H1 (cell line): ENCODE data around the gene OR10G7. TPM values are rescaled to one million over a fixed set of nuclear protein-coding genes. Genes with fewer than 3 reads are reported as not detected.

Source experiments
- CTCF ChIA-PET: fragments of 300-600 bp; sonication (Branson Sonifier 250); formaldehyde crosslinking; loops from one replicate; lab custom pipeline; 2021; ENCODE audit not compliant: partially characterized antibody; lab: Charles Lee
- POLR2A ChIA-PET: fragments of 300-600 bp; sonication (Branson Sonifier 250); formaldehyde crosslinking; loops from one replicate; lab custom pipeline; 2021; ENCODE audit warnings: inconsistent platforms; ENCODE audit not compliant: partially characterized antibody; lab: Charles Lee
- DNase-seq, 2 experiments: peaks; one replicate each; pipeline versions ENCODE4 v3.0.0 to v3.0.0-alpha.2; 2010 to 2022; ENCODE audit warnings: low spot score in 2 of 2, low read depth in 1 of 2, mixed read lengths in 1 of 2
- FAIRE-seq: peaks from 2 replicates; lab custom pipeline; 2011; peaks lifted over from hg19 to GRCh38; lab: Jason Lieb, UNC
- H2AFZ ChIP-seq: 2 replicates; pipeline ENCODE4 v1.8.1; 2012; ENCODE audit warnings: low read length, inconsistent platforms
- H2AK5ac ChIP-seq: 2 replicates; pipeline ENCODE4 v1.6.1; 2013; ENCODE audit warnings: low read depth, low read length
- H2BK120ac ChIP-seq: replicated peaks from 2 replicates; pipeline ENCODE3; 2013; ENCODE audit warnings: low read depth, low read length, inconsistent platforms
- H2BK12ac ChIP-seq: 2 replicates; pipeline ENCODE4 v1.6.1; 2013; ENCODE audit warnings: low read depth, low read length
- H2BK15ac ChIP-seq: 2 replicates; pipeline ENCODE4 v1.6.1; 2013; ENCODE audit warnings: low read length
- H2BK20ac ChIP-seq: 2 replicates; pipeline ENCODE4 v1.6.1; 2013; ENCODE audit warnings: low read length
- H2BK5ac ChIP-seq: 2 replicates; pipeline ENCODE4 v1.6.1; 2013; ENCODE audit warnings: low read depth, low read length
- H3K14ac ChIP-seq: 2 replicates; pipeline ENCODE4 v1.6.1; 2013; ENCODE audit warnings: inconsistent platforms; ENCODE audit not compliant: insufficient read length
- H3K18ac ChIP-seq: 2 replicates; pipeline ENCODE4 v1.6.1; 2013; ENCODE audit warnings: low read length; ENCODE audit errors: extremely low read depth
- H3K23ac ChIP-seq: 2 replicates; pipeline ENCODE4 v1.6.1; 2013; ENCODE audit warnings: inconsistent platforms; ENCODE audit not compliant: insufficient read length
- H3K23me2 ChIP-seq: 2 replicates; pipeline ENCODE4 v1.6.1; 2013; ENCODE audit warnings: low read depth, low read length
- H3K27ac ChIP-seq: 2 replicates; pipeline ENCODE4 v1.6.1; 2011; ENCODE audit warnings: low read depth, low read length, inconsistent platforms
- H3K27me3 ChIP-seq, 4 experiments: replicated peaks in 1 of 4; 1 replicate in 1 of 4; 2 replicates in 3 of 4; pipeline versions ENCODE4 v1.6.1 to v1.8.1; 2011 to 2013; ENCODE audit warnings: low read length in 3 of 4, mild to moderate bottlenecking in 3 of 4, inconsistent platforms in 2 of 4, mixed read lengths in 2 of 4, moderate library complexity in 1 of 4; ENCODE audit not compliant: control insufficient read depth in 3 of 4, insufficient read depth in 3 of 4; ENCODE audit errors: extremely low read depth in 1 of 4
- H3K36me3 ChIP-seq, 4 experiments: 2 replicates each; pipeline versions ENCODE4 v1.6.1 to v1.8.1; 2011 to 2013; ENCODE audit warnings: mild to moderate bottlenecking in 4 of 4, low read length in 3 of 4, moderate library complexity in 2 of 4, control low read depth in 1 of 4, inconsistent platforms in 1 of 4; ENCODE audit not compliant: insufficient read depth in 4 of 4, control insufficient read depth in 2 of 4
- H3K4ac ChIP-seq: replicated peaks from 2 replicates; pipeline ENCODE3; 2013; ENCODE audit warnings: low read length, low read depth, mixed read lengths, inconsistent platforms; ENCODE audit not compliant: insufficient read length
- H3K4me1 ChIP-seq, 4 experiments: replicated peaks in 1 of 4; 1 replicate in 1 of 4; 2 replicates in 3 of 4; pipeline versions ENCODE4 v1.6.1 to v1.8.1; 2011 to 2013; ENCODE audit warnings: low read length in 3 of 4, inconsistent platforms in 2 of 4, mixed read lengths in 1 of 4; ENCODE audit not compliant: insufficient read depth in 4 of 4, control insufficient read depth in 3 of 4
- H3K4me2 ChIP-seq, 2 experiments: 2 replicates each; pipeline versions ENCODE4 v1.6.1 to v1.8.1; 2011 to 2013; ENCODE audit warnings: low read depth in 2 of 2, low read length in 2 of 2, control low read depth in 1 of 2, inconsistent platforms in 1 of 2, mild to moderate bottlenecking in 1 of 2; ENCODE audit not compliant: insufficient read depth in 1 of 2
- H3K4me3 ChIP-seq, 4 experiments: fragments of 200-600, 300-600 bp in 1 of 4; sonication (generic), shearing (Covaris generic), sonication (Bioruptor Twin) in 1 of 4; 2 replicates each; pipeline versions ENCODE4 v1.5.1 to v1.8.1; 2011 to 2016; ENCODE audit warnings: low read length in 4 of 4, low read depth in 3 of 4, control low read depth in 2 of 4, inconsistent platforms in 2 of 4, mild to moderate bottlenecking in 2 of 4, mixed read lengths in 1 of 4, moderate library complexity in 1 of 4; ENCODE audit not compliant: insufficient read depth in 2 of 4; ENCODE audit errors: extremely low read depth in 1 of 4
- H3K56ac ChIP-seq: replicated peaks from 2 replicates; pipeline ENCODE3; 2013; ENCODE audit warnings: low read depth, mild to moderate bottlenecking, mixed read lengths, low read length, inconsistent platforms; ENCODE audit not compliant: insufficient read length
- H3K79me1 ChIP-seq: 2 replicates; pipeline ENCODE4 v1.6.1; 2013; ENCODE audit warnings: low read depth, low read length, control low read depth
- H3K79me2 ChIP-seq, 2 experiments: 2 replicates each; pipeline versions ENCODE4 v1.6.1 to v1.8.1; 2012 to 2013; ENCODE audit warnings: low read length in 2 of 2, mild to moderate bottlenecking in 2 of 2, inconsistent platforms in 1 of 2; ENCODE audit not compliant: insufficient read depth in 2 of 2, control insufficient read depth in 1 of 2
- H3K9ac ChIP-seq, 4 experiments: replicated peaks in 1 of 4; 1 replicate in 1 of 4; 2 replicates in 3 of 4; pipeline versions ENCODE4 v1.6.1 to v1.8.1; 2011 to 2013; ENCODE audit warnings: low read depth in 3 of 4, low read length in 3 of 4, control low read depth in 2 of 4, mild to moderate bottlenecking in 2 of 4, moderate library complexity in 2 of 4, inconsistent platforms in 1 of 4; ENCODE audit errors: extremely low read depth in 1 of 4
- H3K9me3 ChIP-seq, 2 experiments: 2 replicates each; pipeline versions ENCODE4 v1.6.1 to v1.8.1; 2012 to 2013; ENCODE audit warnings: mild to moderate bottlenecking in 2 of 2, moderate library complexity in 2 of 2, control low read depth in 1 of 2, inconsistent platforms in 1 of 2, low read depth in 1 of 2, low read length in 1 of 2, mixed read lengths in 1 of 2; ENCODE audit not compliant: insufficient read depth in 2 of 2
- H4K20me1 ChIP-seq, 2 experiments: replicated peaks in 1 of 2; 2 replicates each; pipeline versions ENCODE3 to v1.8.1; 2011 to 2013; ENCODE audit warnings: inconsistent platforms in 2 of 2, low read length in 2 of 2, mild to moderate bottlenecking in 1 of 2; ENCODE audit not compliant: insufficient read depth in 2 of 2, control insufficient read depth in 1 of 2
- H4K5ac ChIP-seq: 2 replicates; pipeline ENCODE4 v1.6.1; 2013; ENCODE audit warnings: low read length, low read depth, mixed read lengths, inconsistent platforms; ENCODE audit not compliant: insufficient read length
- H4K8ac ChIP-seq: 2 replicates; pipeline ENCODE4 v1.8.0; 2013; ENCODE audit warnings: mild to moderate bottlenecking, moderate library complexity, low read length, inconsistent platforms; ENCODE audit not compliant: insufficient read depth; ENCODE audit errors: extremely low read depth
- H4K91ac ChIP-seq: replicated peaks from 2 replicates; pipeline ENCODE3; 2013; ENCODE audit warnings: low read length, mixed read lengths, inconsistent platforms; ENCODE audit not compliant: insufficient read length
- CHD2 ChIP-seq: IDR thresholded peaks from 2 replicates; pipeline ENCODE4 v1.6.1; 2012; ENCODE audit warnings: low read length, improper control_type of control experiment
- CREB1 ChIP-seq: IDR thresholded peaks from 2 replicates; pipeline ENCODE4 v1.6.1; 2012; ENCODE audit warnings: inconsistent platforms
- CTBP2 ChIP-seq: IDR thresholded peaks from 2 replicates; pipeline ENCODE4 v1.7.0; 2011; ENCODE audit warnings: borderline replicate concordance, mild to moderate bottlenecking, moderate library complexity, mixed read lengths, low read length; ENCODE audit not compliant: insufficient read depth, insufficient read length
- EZH2 ChIP-seq: fragments of 200-600 bp; sonication (generic); IDR thresholded peaks from 2 replicates; pipeline ENCODE4 v1.7.1; 2012; ENCODE audit warnings: low read depth, mild to moderate bottlenecking, moderate library complexity, low read length, inconsistent platforms; ENCODE audit not compliant: severe bottlenecking
- FOSL1 ChIP-seq: IDR thresholded peaks from 2 replicates; pipeline ENCODE4 v1.6.1; 2011; ENCODE audit warnings: mild to moderate bottlenecking, low read depth, low read length, moderate library complexity; ENCODE audit not compliant: insufficient read depth
- KDM5A ChIP-seq: fragments of 200-600 bp; IDR thresholded peaks from 2 replicates; pipeline ENCODE4 v1.7.1; 2012; ENCODE audit warnings: mild to moderate bottlenecking, low read length, inconsistent platforms, mixed read lengths
- WGBS, 2 experiments: shearing (Covaris generic) in 1 of 2; methylation state at CpG; one replicate each; pipeline versions ENCODE4 v1.1.6 to v1.1.7; 2013 to 2015; ENCODE audit warnings: low lambda C conversion rate in 2 of 2, mixed read lengths in 2 of 2, inconsistent platforms in 1 of 2, low coverage in 1 of 2, missing lambda C conversion rate in 1 of 2; ENCODE audit not compliant: insufficient replicate concordance in 2 of 2, insufficient coverage in 1 of 2, insufficient read length in 1 of 2; ENCODE audit errors: extremely low coverage in 1 of 2, missing lambda C conversion rate in 1 of 2; 5-methylcytosine and 5-hydroxymethylcytosine counted together
- polyA plus RNA-seq, 7 experiments: library from polyadenylated mRNA; depleted of rRNA in 3 of 7; stranded (reverse) in 5 of 7; unstranded in 2 of 7; fragments of >200 nt in 5 of 7; fragments of 200-250 nt in 2 of 7; gene quantifications; 1 replicate in 5 of 7; 2 replicates in 1 of 7; 4 replicates in 1 of 7; pipeline versions ENCODE4 v1.2.1 to v1.2.3, GENCODE V29; 2011 to 2013; ENCODE audit warnings: missing spikeins in 2 of 7, mixed read lengths in 2 of 7
- total RNA-seq: library from RNA; stranded (reverse); fragmentation: NEBNext Ultra II Directional; extraction: Animal tissue kit (Norgen Biotek cat#: 25700); gene quantifications from 2 replicates; pipeline ENCODE4 v1.2.1, GENCODE V29; 2021
- TF ChIP-seq, protein P1 (sequence below): IDR thresholded peaks from 2 replicates; pipeline ENCODE4 v1.6.1; 2011; ENCODE audit warnings: low read depth, mild to moderate bottlenecking, low read length; ENCODE audit not compliant: insufficient read depth
- TF ChIP-seq, protein P2 (sequence below): IDR thresholded peaks from 2 replicates; pipeline ENCODE4 v1.6.1; 2012; ENCODE audit warnings: inconsistent platforms
- TF ChIP-seq, protein P3 (sequence below): IDR thresholded peaks from 2 replicates; pipeline ENCODE4 v1.6.1; 2012; ENCODE audit warnings: inconsistent platforms

Gene OR10G7
- total and polyA plus RNA-seq, 2 of the 8 experiments (the other 6 are each of a cell fraction or from before 2014, with no cell fraction given) = not detected

DNA sequence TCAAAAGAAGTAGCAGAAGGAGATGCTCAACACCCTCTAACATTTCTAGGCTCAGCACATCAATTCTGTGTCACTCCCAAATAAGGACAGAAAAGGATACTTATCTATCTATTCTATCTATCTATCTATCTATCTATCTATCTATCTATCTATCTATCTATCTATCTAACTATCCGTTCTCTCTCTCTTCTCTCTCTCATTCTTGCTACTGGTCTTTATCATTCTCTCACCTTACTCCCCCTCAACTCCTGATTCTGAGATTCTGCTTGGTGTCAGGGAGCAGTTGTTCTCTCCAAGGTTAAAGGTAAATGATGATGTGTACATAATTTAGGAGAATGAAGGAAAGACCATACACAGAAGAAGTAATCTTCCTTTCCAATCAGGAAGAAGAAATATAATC lies 46.0 kb downstream of the OR10G7 start, which contains the start of gene OR10G6:
Gene OR10G6, minus strand, starts transcription at position 43 of the 400 bp plus-strand sequence. Its CDS starts 0 bp downstream, at position 43.
- Histone ChIP-seq H3K14ac (no peak within 1 kb of the TSS), H4K8ac (no peak within 1 kb of the TSS), H3K79me2 (no peaks in the 10 kb centered on the region), H4K5ac (no peak within 1 kb of the TSS), H4K20me1 (no peaks in the 10 kb centered on the region), H3K23ac (no peak within 1 kb of the TSS), H2AK5ac (no peak within 1 kb of the TSS), H3K4me3 (no peak within 1 kb of the TSS), H3K9ac (no peak within 1 kb of the TSS), H3K18ac (no peak within 1 kb of the TSS), H2BK12ac (no peak within 1 kb of the TSS), H2BK15ac (no peak within 1 kb of the TSS), H3K79me1 (no peaks in the 10 kb centered on the region), H4K91ac (no peak within 1 kb of the TSS), H3K36me3 (no peaks in the 10 kb centered on the region), H3K56ac (no peak within 1 kb of the TSS), H3K23me2 (no peaks in the 10 kb centered on the region), H3K9me3 (no peaks in the 10 kb centered on the region), H3K4ac (no peak within 1 kb of the TSS), H3K4me2 (no peak within 1 kb of the TSS), H3K4me1 (no peaks in the 10 kb centered on the region), H2BK5ac (no peak within 1 kb of the TSS; the same call in 1 of the 2 replicates), H3K27me3 (no peaks in the 10 kb centered on the region), H3K27ac (no peak within 1 kb of the TSS), H2BK20ac (no peak within 1 kb of the TSS), H2BK120ac (no peak within 1 kb of the TSS), H2AFZ (no peak within 1 kb of the TSS)
- no peak for DNase-seq
- FAIRE-seq = no peak
- ChIA-PET CTCF (interaction anchor here (1.5 kb wide), 1 partner anchor 74 kb away, joined by 3 read pairs; no protein-coding TSS in a partner anchor), POLR2A (no interaction called here)
- TF ChIP-seq, protein P1, sequence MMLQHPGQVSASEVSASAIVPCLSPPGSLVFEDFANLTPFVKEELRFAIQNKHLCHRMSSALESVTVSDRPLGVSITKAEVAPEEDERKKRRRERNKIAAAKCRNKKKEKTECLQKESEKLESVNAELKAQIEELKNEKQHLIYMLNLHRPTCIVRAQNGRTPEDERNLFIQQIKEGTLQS = no peak
- no peak for TF ChIP-seq CREB1
- TF ChIP-seq KDM5A = no peak
- no peak for TF ChIP-seq CHD2
- no peak for TF ChIP-seq CTBP2
- no peak for TF ChIP-seq FOSL1
- TF ChIP-seq, protein P2, sequence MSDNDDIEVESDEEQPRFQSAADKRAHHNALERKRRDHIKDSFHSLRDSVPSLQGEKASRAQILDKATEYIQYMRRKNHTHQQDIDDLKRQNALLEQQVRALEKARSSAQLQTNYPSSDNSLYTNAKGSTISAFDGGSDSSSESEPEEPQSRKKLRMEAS = no peak
- no peak for TF ChIP-seq EZH2
- TF ChIP-seq, protein P3, sequence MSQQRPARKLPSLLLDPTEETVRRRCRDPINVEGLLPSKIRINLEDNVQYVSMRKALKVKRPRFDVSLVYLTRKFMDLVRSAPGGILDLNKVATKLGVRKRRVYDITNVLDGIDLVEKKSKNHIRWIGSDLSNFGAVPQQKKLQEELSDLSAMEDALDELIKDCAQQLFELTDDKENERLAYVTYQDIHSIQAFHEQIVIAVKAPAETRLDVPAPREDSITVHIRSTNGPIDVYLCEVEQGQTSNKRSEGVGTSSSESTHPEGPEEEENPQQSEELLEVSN = no peak
- 84 to 100% methylated on average over 1 of the region's 1 CpG for WGBS, 2 experiments
